ENCODE results near the gene ZP1. TPM values are rescaled to one million over a fixed set of nuclear protein-coding genes. Genes with fewer than 3 reads are reported as not detected.

Gene ZP1
- total RNA-seq, 4 donors from 2014 or later = not detected

DNA sequence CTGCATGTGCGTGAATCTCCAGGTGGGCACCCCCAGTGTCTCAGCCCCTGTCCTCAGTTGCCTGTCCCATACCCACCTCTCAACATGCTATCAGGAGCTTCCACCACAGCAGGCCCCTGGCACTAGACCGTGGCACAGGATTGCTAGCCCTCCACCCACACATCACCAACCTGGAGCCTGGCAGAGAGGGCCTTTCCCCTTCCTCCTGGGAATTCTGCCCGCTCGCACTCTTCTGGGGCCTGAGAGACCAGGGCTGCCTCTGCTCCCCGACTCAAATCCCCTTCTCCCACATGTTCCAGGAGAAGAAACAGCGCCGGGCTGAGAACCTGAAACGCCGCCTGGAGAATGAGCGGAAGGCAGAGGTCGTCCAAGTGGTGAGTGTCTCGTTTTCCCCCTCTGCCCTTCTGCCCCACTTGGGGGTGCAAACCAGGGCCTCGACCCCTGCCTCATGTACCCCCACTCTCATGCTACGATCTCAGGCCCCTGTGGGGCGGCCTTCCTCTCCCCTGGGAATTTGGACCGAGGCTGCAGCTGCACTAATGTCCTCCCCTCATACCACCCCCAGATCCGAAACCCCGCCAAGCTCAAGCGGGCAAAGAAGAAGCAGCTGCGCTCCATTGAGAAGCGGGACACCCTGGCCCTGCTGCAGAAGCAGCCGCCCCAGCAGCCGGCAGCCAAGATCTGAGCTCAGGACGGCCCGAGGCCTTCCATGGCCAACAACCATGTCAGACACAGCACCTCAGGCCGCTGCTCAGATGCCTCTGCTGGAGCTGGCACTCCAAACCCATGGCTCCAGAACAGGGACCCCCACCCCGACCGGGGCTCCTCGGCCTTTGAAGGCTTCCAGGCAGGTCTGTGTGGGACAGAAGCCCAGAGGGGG, 17.5 kb upstream of the ZP1 start:
- Histone ChIP-seq H3K4me1 (peaks cover 0 to 16% (median 7%) of the 10 kb centered on the region in 4 donors), H3K36me3 (peaks cover 0 to 18% (median 6%) of the 10 kb centered on the region in 4 donors), H3K9me3 (no peaks in the 10 kb centered on the region), H3K4me3 (no peak overlapping the region), H3K27ac (no peak overlapping the region), H3K27me3 (no peaks in the 10 kb centered on the region)
- in situ Hi-C loops (cut with MboI; ENCODE audit: low pct_ligation_motif_present in 1 of 4, low pct_unique_long_range_greater_than_20kb in 1 of 4, low sequenced_read_pairs in 3 of 4) (loop anchor here in 2 of 4 donors (25.0 kb wide), 3 partner anchors 287 to 487 kb away; partner anchors contain the start of genes DDB1 (in 1 of the 2) and TKFC (in 1 of the 2)), intact Hi-C loops (cut with DNase I; ENCODE audit: low total_unique reads) (no loop called here)
- WGBS, 2 donors (ENCODE audit: low coverage in 1 of 2) = 96% methylated on average over 23 of the region's 29 CpGs; no CpG with 5 or more reads in 1 of the 2 donors
- no peak for TF ChIP-seq POLR2A (IDR thresholded peaks at IDR 0.05)
- no peak for TF ChIP-seq EP300 (IDR thresholded peaks at IDR 0.05; ENCODE audit: low read depth)
- TF ChIP-seq, protein P1, sequence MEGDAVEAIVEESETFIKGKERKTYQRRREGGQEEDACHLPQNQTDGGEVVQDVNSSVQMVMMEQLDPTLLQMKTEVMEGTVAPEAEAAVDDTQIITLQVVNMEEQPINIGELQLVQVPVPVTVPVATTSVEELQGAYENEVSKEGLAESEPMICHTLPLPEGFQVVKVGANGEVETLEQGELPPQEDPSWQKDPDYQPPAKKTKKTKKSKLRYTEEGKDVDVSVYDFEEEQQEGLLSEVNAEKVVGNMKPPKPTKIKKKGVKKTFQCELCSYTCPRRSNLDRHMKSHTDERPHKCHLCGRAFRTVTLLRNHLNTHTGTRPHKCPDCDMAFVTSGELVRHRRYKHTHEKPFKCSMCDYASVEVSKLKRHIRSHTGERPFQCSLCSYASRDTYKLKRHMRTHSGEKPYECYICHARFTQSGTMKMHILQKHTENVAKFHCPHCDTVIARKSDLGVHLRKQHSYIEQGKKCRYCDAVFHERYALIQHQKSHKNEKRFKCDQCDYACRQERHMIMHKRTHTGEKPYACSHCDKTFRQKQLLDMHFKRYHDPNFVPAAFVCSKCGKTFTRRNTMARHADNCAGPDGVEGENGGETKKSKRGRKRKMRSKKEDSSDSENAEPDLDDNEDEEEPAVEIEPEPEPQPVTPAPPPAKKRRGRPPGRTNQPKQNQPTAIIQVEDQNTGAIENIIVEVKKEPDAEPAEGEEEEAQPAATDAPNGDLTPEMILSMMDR (IDR thresholded peaks at IDR 0.05) = no peak
- TF ChIP-seq POLR2AphosphoS5 (IDR thresholded peaks at IDR 0.05) = no peak
- DNase-seq = no peak

DNA sequence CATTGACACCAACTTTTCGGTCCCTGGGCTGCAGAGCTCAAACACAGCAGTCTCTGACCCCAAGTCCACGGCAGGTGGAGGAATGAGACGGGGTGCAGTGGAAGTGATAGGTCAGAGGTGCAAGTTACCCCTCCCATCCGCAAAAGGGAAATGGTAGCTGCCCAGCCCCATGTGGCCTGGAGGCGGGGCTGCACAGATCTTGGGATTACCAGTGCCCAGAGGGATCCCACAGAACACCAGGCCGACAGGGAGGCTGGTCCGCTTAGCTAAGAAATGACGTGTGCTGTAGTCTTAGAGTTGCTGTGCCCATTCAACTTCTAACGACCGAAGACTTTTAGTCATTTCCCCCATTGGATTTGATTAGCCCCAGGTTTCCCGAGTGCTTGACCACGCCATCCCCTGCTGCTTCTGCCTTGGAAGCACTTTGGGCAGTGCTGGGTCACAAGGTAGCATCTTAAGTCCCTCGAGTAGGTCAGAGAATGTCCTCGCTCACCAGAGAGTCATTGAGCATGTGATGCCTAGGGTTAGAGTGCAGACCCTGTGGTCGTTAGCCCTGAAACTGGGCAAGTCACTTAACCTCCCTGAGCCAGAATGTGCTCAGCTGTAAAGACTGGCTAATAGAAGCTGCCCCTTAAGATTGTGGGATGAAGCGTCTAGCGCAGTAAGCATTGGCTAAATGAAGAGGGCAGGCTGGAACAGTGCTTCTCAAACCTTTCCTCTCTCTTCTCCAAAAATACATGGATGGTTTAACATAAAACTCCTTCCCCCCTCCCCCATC, 15.8 kb upstream of the ZP1 start:
- peak overlapping the region in 2 of 4 donors; percentile 31 to 46 for H3K4me3 ChIP-seq

DNA sequence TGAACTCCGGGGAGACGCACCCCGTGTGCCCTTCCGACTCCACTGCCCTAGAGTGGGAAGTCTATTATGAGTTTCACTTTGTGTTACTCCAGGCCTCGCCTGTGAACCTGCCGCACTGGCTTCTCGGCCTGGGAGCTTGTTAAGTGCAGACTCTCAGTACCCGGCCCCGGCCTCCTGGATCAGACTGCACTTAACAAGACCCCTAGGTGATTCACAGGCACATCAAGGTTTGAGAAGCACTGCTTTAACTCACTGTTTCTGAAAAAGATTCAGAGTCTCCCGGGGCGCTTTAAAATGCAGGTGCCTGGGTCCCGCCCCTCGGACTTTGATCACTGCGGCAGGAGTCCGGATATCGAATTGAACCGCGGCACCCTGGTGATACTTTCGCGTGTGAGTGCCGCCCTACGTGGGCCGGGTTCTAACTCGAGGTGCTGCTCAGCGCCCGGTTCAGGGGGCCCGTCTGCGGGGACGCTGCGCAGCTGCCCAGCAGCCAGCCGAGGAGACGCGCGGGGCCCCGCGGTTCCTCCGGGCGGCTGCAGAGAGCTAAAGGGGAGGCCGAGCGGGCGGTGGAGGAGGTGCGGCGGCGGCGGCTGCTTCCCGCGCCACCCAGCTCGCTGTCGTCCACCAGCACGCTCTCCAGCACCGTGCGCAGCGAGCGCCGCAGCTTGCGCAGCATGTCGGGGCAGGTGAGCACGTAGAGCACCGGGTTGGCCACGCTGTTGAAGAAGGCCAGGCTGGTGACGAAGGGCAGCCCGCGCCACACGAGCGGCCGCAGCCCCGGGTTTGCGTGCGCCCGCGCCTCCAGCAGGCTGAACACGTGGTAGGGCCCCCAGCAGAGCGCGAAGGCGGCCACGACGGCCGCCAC, 15.0 kb upstream of the ZP1 start:
- peaks cover 0 to 10% (median 4%) of the 10 kb centered on the region in 4 donors for H3K4me1 ChIP-seq
- in situ Hi-C loops (cut with MboI; ENCODE audit: low pct_ligation_motif_present in 1 of 4, low pct_unique_long_range_greater_than_20kb in 1 of 4, low sequenced_read_pairs in 3 of 4) (no loop called here), intact Hi-C loops (cut with DNase I; ENCODE audit: low total_unique reads) (no loop called here)
- peak overlapping the region in 3 of 4 donors; percentile 31 to 46 (median 32) for H3K4me3 ChIP-seq
- DNase-seq = peak; percentile 86
- TF ChIP-seq, protein P1 (IDR thresholded peaks at IDR 0.05) = peak in 1 of 5 experiments; percentile 13
- TF ChIP-seq POLR2A (IDR thresholded peaks at IDR 0.05) = peak; percentile 29
- TF ChIP-seq POLR2AphosphoS5 (IDR thresholded peaks at IDR 0.05) = peak in 1 of 3 donors; percentile 57
- no peak for TF ChIP-seq EP300 (IDR thresholded peaks at IDR 0.05; ENCODE audit: low read depth)
- peak overlapping the region; percentile 75 to 84 (median 78) for H3K27ac ChIP-seq
- peaks cover 0 to 17% (median 6%) of the 10 kb centered on the region in 4 donors for H3K36me3 ChIP-seq
- no peaks in the 10 kb centered on the region for H3K9me3 ChIP-seq
- 52 to 100% methylated on average over 1 to 67 of the region's 78 CpGs for WGBS, 2 donors (ENCODE audit: low coverage in 1 of 2)
- H3K27me3 ChIP-seq = no peaks in the 10 kb centered on the region

More for the DNA sequence above, 15.8 kb upstream of the ZP1 start:
- Histone ChIP-seq H3K4me1 (peaks cover 0 to 10% (median 4%) of the 10 kb centered on the region in 4 donors), H3K27ac (peak overlapping the region; percentile 75 to 84 (median 78)), H3K9me3 (no peaks in the 10 kb centered on the region), H3K36me3 (peaks cover 0 to 18% (median 6%) of the 10 kb centered on the region in 4 donors), H3K27me3 (no peaks in the 10 kb centered on the region)
- TF ChIP-seq EP300 (IDR thresholded peaks at IDR 0.05; ENCODE audit: low read depth) = no peak
- TF ChIP-seq POLR2A (IDR thresholded peaks at IDR 0.05) = no peak
- TF ChIP-seq, protein P1 (IDR thresholded peaks at IDR 0.05) = no peak
- TF ChIP-seq POLR2AphosphoS5 (IDR thresholded peaks at IDR 0.05) = no peak
- in situ Hi-C loops (cut with MboI; ENCODE audit: low pct_ligation_motif_present in 1 of 4, low pct_unique_long_range_greater_than_20kb in 1 of 4, low sequenced_read_pairs in 3 of 4) = no loop called here
- WGBS, 2 donors (ENCODE audit: low coverage in 1 of 2) = 87 to 91% methylated on average over 3 to 17 of the region's 17 CpGs
- DNase-seq = no peak
- intact Hi-C loops (cut with DNase I; ENCODE audit: low total_unique reads) = no loop called here
